GM23338 (cell line): Measurements from ENCODE around the gene CWC22. TPM values are rescaled to one million over a fixed set of nuclear protein-coding genes. Genes with fewer than 3 reads are reported as not detected.

Experiments used
- CTCF ChIP-seq, 2 experiments: fragments of 200-600 bp in 1 of 2; sonication (generic) in 1 of 2; conservative IDR thresholded peaks; 2 replicates each; pipeline versions ENCODE4 v1.5.1 to v1.6.1; 2016 to 2017; ENCODE audit warnings: antibody characterized with exemption in 2 of 2, low read depth in 2 of 2, mild to moderate bottlenecking in 2 of 2, moderate library complexity in 1 of 2
- ETS1 ChIP-seq: IDR thresholded peaks from 2 replicates; pipeline ENCODE4 v1.6.1; 2016; ENCODE audit warnings: antibody characterized with exemption
- EZH2phosphoT487 ChIP-seq: fragments of 200-600 bp; sonication (generic); IDR thresholded peaks from one replicate; pipeline ENCODE4 v1.8.1; 2018; ENCODE audit warnings: antibody characterized with exemption; ENCODE audit not compliant: unreplicated experiment
- NANOG ChIP-seq: IDR thresholded peaks from 2 replicates; pipeline ENCODE4 v1.6.1; 2016; ENCODE audit warnings: antibody characterized with exemption, borderline replicate concordance
- STAT1 ChIP-seq: IDR thresholded peaks from one replicate; pipeline ENCODE4 v1.6.1; 2016; ENCODE audit warnings: antibody characterized with exemption; ENCODE audit not compliant: unreplicated experiment
- ZNF331 ChIP-seq: fragments of 250-450 bp; sonication (Bioruptor Pico); IDR thresholded peaks from 2 replicates; pipeline ENCODE4 v1.5.0; 2020; ENCODE audit warnings: low read depth, mild to moderate bottlenecking, moderate library complexity
- ZNF462 ChIP-seq: fragments of 250-450 bp; sonication (Bioruptor Pico); IDR thresholded peaks from 2 replicates; pipeline ENCODE4 v1.5.0; 2020; ENCODE audit warnings: mild to moderate bottlenecking, moderate library complexity
- polyA plus RNA-seq: library from polyadenylated mRNA; unstranded; fragments of >200 nt; fragmentation: Nextera tagmentation; extraction: Ambion mirVana; gene quantifications from 2 replicates; pipeline ENCODE4 v1.2.1, GENCODE V29; 2016
- total RNA-seq: library from RNA; depleted of rRNA; stranded (reverse); fragments of >200 nt; shearing (Covaris generic); gene quantifications from 2 replicates; pipeline ENCODE4 v1.2.3, GENCODE V29; 2014

Gene CWC22
- total and polyA plus RNA-seq, 2 experiments from 2014 or later: 36.0 to 38.3 TPM

DNA sequence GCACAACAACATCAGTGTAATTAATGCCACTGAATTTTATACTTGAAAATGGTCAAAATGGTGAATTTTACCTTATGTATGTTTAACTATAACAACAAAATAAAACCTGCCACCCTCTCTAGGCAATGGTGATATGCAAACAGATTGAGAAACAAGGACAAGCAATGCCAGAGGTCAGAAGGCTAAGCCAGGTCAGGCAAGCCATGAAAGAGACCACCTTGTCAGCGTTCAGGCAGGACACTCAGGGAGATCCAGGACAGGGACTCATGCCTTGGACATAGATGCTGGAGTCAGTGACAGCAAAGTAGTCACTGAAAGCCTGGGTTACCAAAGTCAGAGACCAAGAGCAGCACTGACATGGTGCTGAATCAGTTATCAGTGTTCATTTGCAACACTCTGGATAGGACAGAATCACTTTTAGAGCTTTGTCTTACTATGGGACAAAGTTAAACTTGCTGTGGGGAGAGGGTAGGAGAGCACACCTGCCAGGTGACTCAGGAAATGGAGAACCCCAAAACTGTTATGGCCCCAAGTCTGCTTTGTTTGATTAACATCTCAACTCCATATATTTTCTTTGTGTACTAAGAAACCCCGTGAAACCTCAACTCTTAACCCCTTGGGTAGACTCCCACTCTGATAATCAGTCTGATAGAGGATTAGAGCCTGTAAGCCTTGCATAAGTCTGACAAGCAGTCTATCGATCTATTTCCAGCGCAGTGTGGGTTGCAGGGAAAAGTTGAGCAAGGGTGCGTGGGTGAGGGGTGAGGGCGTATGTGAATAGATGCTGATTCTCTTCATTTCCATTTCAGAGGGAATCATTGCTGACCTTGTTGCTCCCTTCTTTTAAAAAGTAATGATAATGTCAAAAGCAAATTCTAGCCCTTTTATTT, 97.0 kb downstream of the CWC22 start (continued):
- TF ChIP-seq ZNF462 (CRISPR knock-in tag) (no peak), EZH2phosphoT487 (no peak), NANOG (no peak), ZNF331 (CRISPR knock-in tag) (no peak), STAT1 (no peak), ETS1 (no peak), CTCF (conservative IDR thresholded peaks at IDR 0.05; ENCODE audit: low read depth in 2 of 2) (no peak)
